H1 (cell line): Measurements from ENCODE around the gene MYO5B. TPM values are rescaled to one million over a fixed set of nuclear protein-coding genes. Genes with fewer than 3 reads are reported as not detected.

Source experiments
- CTCF ChIA-PET: fragments of 300-600 bp; sonication (Branson Sonifier 250); formaldehyde crosslinking; loops from one replicate; lab custom pipeline; 2021; ENCODE audit not compliant: partially characterized antibody; lab: Charles Lee
- POLR2A ChIA-PET: fragments of 300-600 bp; sonication (Branson Sonifier 250); formaldehyde crosslinking; loops from one replicate; lab custom pipeline; 2021; ENCODE audit warnings: inconsistent platforms; ENCODE audit not compliant: partially characterized antibody; lab: Charles Lee
- DNase-seq, 2 experiments: peaks; one replicate each; pipeline versions ENCODE4 v3.0.0 to v3.0.0-alpha.2; 2010 to 2022; ENCODE audit warnings: low spot score in 2 of 2, low read depth in 1 of 2, mixed read lengths in 1 of 2
- FAIRE-seq: peaks from 2 replicates; lab custom pipeline; 2011; peaks lifted over from hg19 to GRCh38; lab: Jason Lieb, UNC
- H2AFZ ChIP-seq: 2 replicates; pipeline ENCODE4 v1.8.1; 2012; ENCODE audit warnings: low read length, inconsistent platforms
- H2AK5ac ChIP-seq: 2 replicates; pipeline ENCODE4 v1.6.1; 2013; ENCODE audit warnings: low read depth, low read length
- H2BK120ac ChIP-seq: replicated peaks from 2 replicates; pipeline ENCODE3; 2013; ENCODE audit warnings: low read depth, low read length, inconsistent platforms
- H2BK12ac ChIP-seq: 2 replicates; pipeline ENCODE4 v1.6.1; 2013; ENCODE audit warnings: low read depth, low read length
- H2BK15ac ChIP-seq: 2 replicates; pipeline ENCODE4 v1.6.1; 2013; ENCODE audit warnings: low read length
- H2BK20ac ChIP-seq: 2 replicates; pipeline ENCODE4 v1.6.1; 2013; ENCODE audit warnings: low read length
- H2BK5ac ChIP-seq: 2 replicates; pipeline ENCODE4 v1.6.1; 2013; ENCODE audit warnings: low read depth, low read length
- H3K14ac ChIP-seq: 2 replicates; pipeline ENCODE4 v1.6.1; 2013; ENCODE audit warnings: inconsistent platforms; ENCODE audit not compliant: insufficient read length
- H3K18ac ChIP-seq: 2 replicates; pipeline ENCODE4 v1.6.1; 2013; ENCODE audit warnings: low read length; ENCODE audit errors: extremely low read depth
- H3K23ac ChIP-seq: 2 replicates; pipeline ENCODE4 v1.6.1; 2013; ENCODE audit warnings: inconsistent platforms; ENCODE audit not compliant: insufficient read length
- H3K23me2 ChIP-seq: 2 replicates; pipeline ENCODE4 v1.6.1; 2013; ENCODE audit warnings: low read depth, low read length
- H3K27ac ChIP-seq: 2 replicates; pipeline ENCODE4 v1.6.1; 2011; ENCODE audit warnings: low read depth, low read length, inconsistent platforms
- H3K27me3 ChIP-seq, 4 experiments: replicated peaks in 1 of 4; 1 replicate in 1 of 4; 2 replicates in 3 of 4; pipeline versions ENCODE4 v1.6.1 to v1.8.1; 2011 to 2013; ENCODE audit warnings: low read length in 3 of 4, mild to moderate bottlenecking in 3 of 4, inconsistent platforms in 2 of 4, mixed read lengths in 2 of 4, moderate library complexity in 1 of 4; ENCODE audit not compliant: control insufficient read depth in 3 of 4, insufficient read depth in 3 of 4; ENCODE audit errors: extremely low read depth in 1 of 4
- H3K36me3 ChIP-seq, 4 experiments: 2 replicates each; pipeline versions ENCODE4 v1.6.1 to v1.8.1; 2011 to 2013; ENCODE audit warnings: mild to moderate bottlenecking in 4 of 4, low read length in 3 of 4, moderate library complexity in 2 of 4, control low read depth in 1 of 4, inconsistent platforms in 1 of 4; ENCODE audit not compliant: insufficient read depth in 4 of 4, control insufficient read depth in 2 of 4
- H3K4ac ChIP-seq: replicated peaks from 2 replicates; pipeline ENCODE3; 2013; ENCODE audit warnings: low read length, low read depth, mixed read lengths, inconsistent platforms; ENCODE audit not compliant: insufficient read length
- H3K4me1 ChIP-seq, 4 experiments: replicated peaks in 1 of 4; 1 replicate in 1 of 4; 2 replicates in 3 of 4; pipeline versions ENCODE4 v1.6.1 to v1.8.1; 2011 to 2013; ENCODE audit warnings: low read length in 3 of 4, inconsistent platforms in 2 of 4, mixed read lengths in 1 of 4; ENCODE audit not compliant: insufficient read depth in 4 of 4, control insufficient read depth in 3 of 4
- H3K4me2 ChIP-seq, 2 experiments: 2 replicates each; pipeline versions ENCODE4 v1.6.1 to v1.8.1; 2011 to 2013; ENCODE audit warnings: low read depth in 2 of 2, low read length in 2 of 2, control low read depth in 1 of 2, inconsistent platforms in 1 of 2, mild to moderate bottlenecking in 1 of 2; ENCODE audit not compliant: insufficient read depth in 1 of 2
- H3K4me3 ChIP-seq, 4 experiments: fragments of 200-600, 300-600 bp in 1 of 4; sonication (generic), shearing (Covaris generic), sonication (Bioruptor Twin) in 1 of 4; 2 replicates each; pipeline versions ENCODE4 v1.5.1 to v1.8.1; 2011 to 2016; ENCODE audit warnings: low read length in 4 of 4, low read depth in 3 of 4, control low read depth in 2 of 4, inconsistent platforms in 2 of 4, mild to moderate bottlenecking in 2 of 4, mixed read lengths in 1 of 4, moderate library complexity in 1 of 4; ENCODE audit not compliant: insufficient read depth in 2 of 4; ENCODE audit errors: extremely low read depth in 1 of 4
- H3K56ac ChIP-seq: replicated peaks from 2 replicates; pipeline ENCODE3; 2013; ENCODE audit warnings: low read depth, mild to moderate bottlenecking, mixed read lengths, low read length, inconsistent platforms; ENCODE audit not compliant: insufficient read length
- H3K79me1 ChIP-seq: 2 replicates; pipeline ENCODE4 v1.6.1; 2013; ENCODE audit warnings: low read depth, low read length, control low read depth
- H3K79me2 ChIP-seq, 2 experiments: 2 replicates each; pipeline versions ENCODE4 v1.6.1 to v1.8.1; 2012 to 2013; ENCODE audit warnings: low read length in 2 of 2, mild to moderate bottlenecking in 2 of 2, inconsistent platforms in 1 of 2; ENCODE audit not compliant: insufficient read depth in 2 of 2, control insufficient read depth in 1 of 2
- H3K9ac ChIP-seq, 4 experiments: replicated peaks in 1 of 4; 1 replicate in 1 of 4; 2 replicates in 3 of 4; pipeline versions ENCODE4 v1.6.1 to v1.8.1; 2011 to 2013; ENCODE audit warnings: low read depth in 3 of 4, low read length in 3 of 4, control low read depth in 2 of 4, mild to moderate bottlenecking in 2 of 4, moderate library complexity in 2 of 4, inconsistent platforms in 1 of 4; ENCODE audit errors: extremely low read depth in 1 of 4
- H3K9me3 ChIP-seq, 2 experiments: 2 replicates each; pipeline versions ENCODE4 v1.6.1 to v1.8.1; 2012 to 2013; ENCODE audit warnings: mild to moderate bottlenecking in 2 of 2, moderate library complexity in 2 of 2, control low read depth in 1 of 2, inconsistent platforms in 1 of 2, low read depth in 1 of 2, low read length in 1 of 2, mixed read lengths in 1 of 2; ENCODE audit not compliant: insufficient read depth in 2 of 2
- H4K20me1 ChIP-seq, 2 experiments: replicated peaks in 1 of 2; 2 replicates each; pipeline versions ENCODE3 to v1.8.1; 2011 to 2013; ENCODE audit warnings: inconsistent platforms in 2 of 2, low read length in 2 of 2, mild to moderate bottlenecking in 1 of 2; ENCODE audit not compliant: insufficient read depth in 2 of 2, control insufficient read depth in 1 of 2
- H4K5ac ChIP-seq: 2 replicates; pipeline ENCODE4 v1.6.1; 2013; ENCODE audit warnings: low read length, low read depth, mixed read lengths, inconsistent platforms; ENCODE audit not compliant: insufficient read length
- H4K8ac ChIP-seq: 2 replicates; pipeline ENCODE4 v1.8.0; 2013; ENCODE audit warnings: mild to moderate bottlenecking, moderate library complexity, low read length, inconsistent platforms; ENCODE audit not compliant: insufficient read depth; ENCODE audit errors: extremely low read depth
- H4K91ac ChIP-seq: replicated peaks from 2 replicates; pipeline ENCODE3; 2013; ENCODE audit warnings: low read length, mixed read lengths, inconsistent platforms; ENCODE audit not compliant: insufficient read length
- EGR1 ChIP-seq: IDR thresholded peaks from 2 replicates; pipeline ENCODE4 v1.6.1; 2011; ENCODE audit warnings: low read depth, low read length, borderline replicate concordance
- GABPA ChIP-seq: IDR thresholded peaks from 2 replicates; pipeline ENCODE4 v1.6.1; 2011; ENCODE audit warnings: mild to moderate bottlenecking, low read length, moderate library complexity, borderline replicate concordance; ENCODE audit not compliant: insufficient read depth
- JUN ChIP-seq: IDR thresholded peaks from 2 replicates; pipeline ENCODE4 v1.6.1; 2011; ENCODE audit warnings: low read depth, mild to moderate bottlenecking, improper control_type of control experiment, low read length
- MAX ChIP-seq: IDR thresholded peaks from 2 replicates; pipeline ENCODE4 v1.6.1; 2012; ENCODE audit warnings: inconsistent platforms
- RFX5 ChIP-seq: IDR thresholded peaks from 2 replicates; pipeline ENCODE4 v1.6.1; 2011; ENCODE audit warnings: low read depth, low read length, improper control_type of control experiment, borderline replicate concordance
- RXRA ChIP-seq: IDR thresholded peaks from 2 replicates; pipeline ENCODE4 v1.6.1; 2011; ENCODE audit warnings: low read depth, mild to moderate bottlenecking, low read length, moderate library complexity; ENCODE audit not compliant: insufficient read depth
- SAP30 ChIP-seq: fragments of 300-600 bp; sonication (generic); IDR thresholded peaks from 2 replicates; pipeline ENCODE4 v1.7.1; 2012; ENCODE audit warnings: low read length, moderate library complexity, mild to moderate bottlenecking, inconsistent platforms; ENCODE audit not compliant: insufficient read depth, insufficient replicate concordance
- SIN3A ChIP-seq, 2 experiments: IDR thresholded peaks in 1 of 2; conservative IDR thresholded peaks in 1 of 2; 2 replicates each; pipeline ENCODE4 v1.6.1; 2011 to 2012; ENCODE audit warnings: low read length in 2 of 2, improper control_type of control experiment in 1 of 2, low read depth in 1 of 2, mild to moderate bottlenecking in 1 of 2
- SP2 ChIP-seq: IDR thresholded peaks from 2 replicates; pipeline ENCODE4 v1.6.1; 2012; ENCODE audit warnings: mild to moderate bottlenecking, low read length, inconsistent platforms
- SUZ12 ChIP-seq: fragments of 200-600 bp; sonication (generic); IDR thresholded peaks from 2 replicates; pipeline ENCODE4 v1.6.1; 2012; ENCODE audit warnings: mild to moderate bottlenecking, inconsistent platforms, low read length, moderate library complexity, mixed read lengths
- TCF12 ChIP-seq: IDR thresholded peaks from 2 replicates; pipeline ENCODE4 v1.6.1; 2011; ENCODE audit warnings: low read depth, mild to moderate bottlenecking, low read length
- TEAD4 ChIP-seq: IDR thresholded peaks from 2 replicates; pipeline ENCODE4 v1.6.1; 2012; ENCODE audit warnings: low read depth, low read length, inconsistent platforms, mixed read lengths
- USF2 ChIP-seq: IDR thresholded peaks from 2 replicates; pipeline ENCODE4 v1.6.1; 2011; ENCODE audit warnings: low read length, improper control_type of control experiment
- WGBS, 2 experiments: shearing (Covaris generic) in 1 of 2; methylation state at CpG; one replicate each; pipeline versions ENCODE4 v1.1.6 to v1.1.7; 2013 to 2015; ENCODE audit warnings: low lambda C conversion rate in 2 of 2, mixed read lengths in 2 of 2, inconsistent platforms in 1 of 2, low coverage in 1 of 2, missing lambda C conversion rate in 1 of 2; ENCODE audit not compliant: insufficient replicate concordance in 2 of 2, insufficient coverage in 1 of 2, insufficient read length in 1 of 2; ENCODE audit errors: extremely low coverage in 1 of 2, missing lambda C conversion rate in 1 of 2; 5-methylcytosine and 5-hydroxymethylcytosine counted together
- polyA plus RNA-seq, 7 experiments: library from polyadenylated mRNA; depleted of rRNA in 3 of 7; stranded (reverse) in 5 of 7; unstranded in 2 of 7; fragments of >200 nt in 5 of 7; fragments of 200-250 nt in 2 of 7; gene quantifications; 1 replicate in 5 of 7; 2 replicates in 1 of 7; 4 replicates in 1 of 7; pipeline versions ENCODE4 v1.2.1 to v1.2.3, GENCODE V29; 2011 to 2013; ENCODE audit warnings: missing spikeins in 2 of 7, mixed read lengths in 2 of 7
- total RNA-seq: library from RNA; stranded (reverse); fragmentation: NEBNext Ultra II Directional; extraction: Animal tissue kit (Norgen Biotek cat#: 25700); gene quantifications from 2 replicates; pipeline ENCODE4 v1.2.1, GENCODE V29; 2021

The MYO5B gene
- total and polyA plus RNA-seq, 2 of the 8 experiments (the other 6 are each of a cell fraction or from before 2014, with no cell fraction given): 6.4 to 7.7 TPM

GRCh38 chr18:50159654-50160046 lies 35.3 kb downstream of the MYO5B start:
- Histone ChIP-seq H3K18ac (no peak overlapping the region), H3K27ac (no peak overlapping the region), H3K14ac (peak overlapping the region; percentile 63), H3K4me2 (no peak overlapping the region), H3K79me2 (no peaks in the 10 kb centered on the region), H3K56ac (no peak overlapping the region), H4K5ac (no peak overlapping the region), H3K9ac (no peak overlapping the region), H3K27me3 (no peaks in the 10 kb centered on the region), H3K4me1 (peaks cover 0 to 21% (median 4%) of the 10 kb centered on the region in 4 experiments; a peak in 4 of 7 replicates), H3K4me3 (no peak overlapping the region), H2BK5ac (no peak overlapping the region), H2AK5ac (no peak overlapping the region), H3K4ac (no peak overlapping the region), H4K8ac (0 out of 2 replicates have a peak overlapping the region, but pooled peaks have one; percentile 32), H4K20me1 (no peaks in the 10 kb centered on the region), H3K79me1 (no peaks in the 10 kb centered on the region), H3K36me3 (no peaks in the 10 kb centered on the region), H2BK12ac (no peak overlapping the region), H3K9me3 (no peaks in the 10 kb centered on the region), H2AFZ (no peak overlapping the region), H4K91ac (no peak overlapping the region), H2BK20ac (no peak overlapping the region), H3K23me2 (no peaks in the 10 kb centered on the region), H2BK15ac (no peak overlapping the region), H3K23ac (no peak overlapping the region), H2BK120ac (no peak overlapping the region)
- CTCF ChIA-PET: interaction anchor here (1.5 kb wide), 1 partner anchor 14 kb away, joined by 3 read pairs; no protein-coding TSS in a partner anchor
- no peak for FAIRE-seq
- POLR2A ChIA-PET: no interaction called here
- no peak for DNase-seq
- 94% methylated on average over 8 of the region's 10 CpGs; no CpG with 5 or more reads in 1 of the 2 experiments for whole genome bisulfite sequencing, 2 experiments
- no peak for TF ChIP-seq GABPA
- no peak for TF ChIP-seq JUN
- no peak for TF ChIP-seq USF2
- no peak for TF ChIP-seq SP2
- no peak for TF ChIP-seq TCF12
- TF ChIP-seq RXRA: no peak
- TF ChIP-seq SIN3A (conservative IDR thresholded peaks at IDR 0.05 in 1 of 2, IDR thresholded peaks at IDR 0.05 in 1 of 2; ENCODE audit: low read depth in 1 of 2, low read length in 2 of 2): no peak
- TF ChIP-seq EGR1: no peak
- TF ChIP-seq SUZ12: no peak
- TF ChIP-seq RFX5: no peak
- no peak for TF ChIP-seq SAP30
- no peak for TF ChIP-seq MAX
- TF ChIP-seq TEAD4: no peak
